Endothelial cell of umbilical vein (primary cell): ENCODE results near the gene HMGN1. TPM values are rescaled to one million over a fixed set of nuclear protein-coding genes. Genes with fewer than 3 reads are reported as not detected.

ENCODE experiments used
- BruUV-seq: library from RNA; stranded (reverse); fragments of 400-500 nt; replicated peaks from 2 replicates; lab custom pipeline; 2021; lab: Mats Ljungman, UMichigan
- CTCF ChIA-PET: fragments of 300-600, 350-600 bp; sonication (Branson Sonifier 250); formaldehyde crosslinking; loops from one replicate; lab custom pipeline; 2021; ENCODE audit warnings: antibody characterized with exemption, inconsistent platforms; lab: Charles Lee
- POLR2A ChIA-PET: fragments of 300-600, 350-600 bp; sonication (Branson Sonifier 250); formaldehyde crosslinking; loops from one replicate; lab custom pipeline; 2021; ENCODE audit warnings: antibody characterized with exemption, inconsistent platforms; lab: Charles Lee
- DNase-seq: peaks from one replicate; pipeline ENCODE4 v3.0.0-alpha.2; 2011; ENCODE audit warnings: low read depth, low spot score
- FAIRE-seq: peaks from 2 replicates; lab custom pipeline; 2011; peaks lifted over from hg19 to GRCh38; lab: Jason Lieb, UNC
- H2AFZ ChIP-seq: 2 replicates; pipeline ENCODE4 v1.6.0; 2012; ENCODE audit warnings: low read depth, low read length, control low read depth, inconsistent platforms
- H3K27ac ChIP-seq: 2 replicates; pipeline ENCODE4 v1.5.1; 2011; ENCODE audit warnings: low read depth, mild to moderate bottlenecking, control low read depth, low read length, moderate library complexity; ENCODE audit not compliant: insufficient read depth
- H3K27me3 ChIP-seq, 2 experiments: 2 replicates each; pipeline versions ENCODE4 v1.6.0 to v1.6.1; 2011; ENCODE audit warnings: low read length in 2 of 2, mixed read lengths in 1 of 2; ENCODE audit not compliant: control insufficient read depth in 2 of 2, insufficient read depth in 2 of 2
- H3K36me3 ChIP-seq, 2 experiments: 2 replicates in 1 of 2; 3 replicates in 1 of 2; pipeline ENCODE4 v1.5.1; 2011; ENCODE audit warnings: low read length in 2 of 2, mild to moderate bottlenecking in 1 of 2, moderate library complexity in 1 of 2; ENCODE audit not compliant: control insufficient read depth in 2 of 2, insufficient read depth in 2 of 2; ENCODE audit errors: extremely low read depth in 1 of 2
- H3K4me1 ChIP-seq: 3 replicates; pipeline ENCODE4 v1.5.1; 2011; ENCODE audit warnings: mild to moderate bottlenecking, low read length; ENCODE audit not compliant: control insufficient read depth, insufficient read depth; ENCODE audit errors: extremely low read depth
- H3K4me2 ChIP-seq: 2 replicates; pipeline ENCODE4 v1.6.1; 2011; ENCODE audit warnings: low read length, control low read depth, mixed read lengths; ENCODE audit not compliant: insufficient read depth
- H3K4me3 ChIP-seq, 3 experiments: fragments of 200-600 bp in 1 of 3; sonication (generic), shearing (Covaris generic) in 1 of 3; replicated peaks in 1 of 3; 2 replicates each; pipeline ENCODE4 v1.5.1; 2011 to 2016; ENCODE audit warnings: control low read depth in 3 of 3, low read length in 3 of 3, mild to moderate bottlenecking in 2 of 3, inconsistent platforms in 1 of 3, low read depth in 1 of 3, moderate library complexity in 1 of 3; ENCODE audit not compliant: insufficient read depth in 1 of 3
- H3K79me2 ChIP-seq: 2 replicates; pipeline ENCODE4 v1.6.0; 2012; ENCODE audit warnings: low read length, inconsistent platforms; ENCODE audit not compliant: control insufficient read depth, insufficient read depth
- H3K9ac ChIP-seq: replicated peaks from 2 replicates; pipeline ENCODE3; 2011; ENCODE audit warnings: low read length, control low read depth; ENCODE audit not compliant: insufficient read depth; ENCODE audit errors: extremely low read depth
- H3K9me1 ChIP-seq: replicated peaks from 3 replicates; pipeline ENCODE4 v1.6.0; 2011; ENCODE audit warnings: mild to moderate bottlenecking, low read length; ENCODE audit not compliant: control insufficient read depth, insufficient read depth; ENCODE audit errors: extremely low read depth
- H3K9me3 ChIP-seq: replicated peaks from 2 replicates; pipeline ENCODE4 v1.5.1; 2012; ENCODE audit warnings: low read length, inconsistent platforms; ENCODE audit not compliant: control insufficient read depth, insufficient read depth
- H4K20me1 ChIP-seq: replicated peaks from 2 replicates; pipeline ENCODE3; 2011; ENCODE audit warnings: mild to moderate bottlenecking, low read length; ENCODE audit not compliant: control insufficient read depth, insufficient read depth; ENCODE audit errors: extremely low read depth
- CTCF ChIP-seq, 2 donors: IDR thresholded peaks; 1 replicate in 1 of 2; 2 replicates in 1 of 2; pipeline ENCODE4 v1.5.1; 2011; ENCODE audit warnings: low read length in 2 of 2, mild to moderate bottlenecking in 2 of 2, moderate library complexity in 2 of 2, control low read depth in 1 of 2, inconsistent platforms in 1 of 2, low read depth in 1 of 2; ENCODE audit not compliant: insufficient read depth in 1 of 2; ENCODE audit errors: extremely low read depth in 1 of 2
- EZH2 ChIP-seq: IDR thresholded peaks from 2 replicates; pipeline ENCODE4 v1.6.1; 2012; ENCODE audit warnings: borderline replicate concordance, low read depth, mild to moderate bottlenecking, moderate library complexity, low read length, inconsistent platforms; ENCODE audit not compliant: severe bottlenecking
- FOS ChIP-seq: IDR thresholded peaks from 2 replicates; pipeline ENCODE4 v1.6.1; 2011; ENCODE audit warnings: mild to moderate bottlenecking, low read length, moderate library complexity, borderline replicate concordance; ENCODE audit not compliant: insufficient read depth
- JUN ChIP-seq: IDR thresholded peaks from 2 replicates; pipeline ENCODE4 v1.6.1; 2011; ENCODE audit warnings: borderline replicate concordance, low read depth; ENCODE audit not compliant: insufficient read length, insufficient read depth
- MAX ChIP-seq: IDR thresholded peaks from 2 replicates; pipeline ENCODE4 v1.6.1; 2011; ENCODE audit not compliant: insufficient read depth, insufficient read length
- MYC ChIP-seq: IDR thresholded peaks from one replicate; pipeline ENCODE4 v1.6.1; 2011; ENCODE audit warnings: mild to moderate bottlenecking, low read depth, low read length
- POLR2A ChIP-seq: IDR thresholded peaks from 2 replicates; pipeline ENCODE4 v1.6.1; 2012; ENCODE audit warnings: low read depth, mild to moderate bottlenecking, control low read depth, low read length
- POLR2AphosphoS5 ChIP-seq: IDR thresholded peaks from 2 replicates; pipeline ENCODE4 v1.6.1; 2012; ENCODE audit warnings: low read depth, mild to moderate bottlenecking, control low read depth, low read length, moderate library complexity; ENCODE audit not compliant: insufficient read depth
- dilution Hi-C: fragments of 300-500 bp; cut with MboI; formaldehyde crosslinking; loops from one replicate; pipeline ENCODE4 v1.15.0; 2019; ENCODE audit warnings: low sequenced_read_pairs; ENCODE audit not compliant: extremely low pct_ligation_motif_present
- intact Hi-C: fragments of 100-400 bp; cut with micrococcal nuclease; formaldehyde crosslinking; loops from one replicate; pipeline ENCODE4 v1.10.0; 2022
- polyA plus RNA-seq, 4 experiments: library from polyadenylated mRNA; depleted of rRNA in 3 of 4; stranded (reverse) in 3 of 4; unstranded in 1 of 4; fragments of >200 nt; gene quantifications; 2 replicates each; pipeline versions ENCODE4 v1.2.1 to v1.2.3, GENCODE V29; 2011 to 2012; ENCODE audit warnings: missing spikeins in 1 of 4
- total RNA-seq: library from RNA; stranded (reverse); gene quantifications from 2 replicates; pipeline ENCODE4 v1.2.3, GENCODE V29; 2021

HMGN1 gene
- total and polyA plus RNA-seq, 2 donors (not counting 3 experiments of a cell fraction or from before 2014, with no cell fraction given): 162 to 360 TPM

GRCh38 chr21:39307466-39307865 is 41.4 kb downstream of the HMGN1 start:
- ChIA-PET CTCF (no interaction called here), POLR2A (no interaction called here)
- Histone ChIP-seq H3K9me3 (no peaks in the 10 kb centered on the region), H4K20me1 (no peaks in the 10 kb centered on the region), H3K4me3 (no peak overlapping the region), H3K27me3 (no peaks in the 10 kb centered on the region), H3K9ac (no peak overlapping the region), H3K36me3 (peaks cover 0 to 6% of the 10 kb centered on the region in 2 experiments), H3K4me2 (no peak overlapping the region), H3K4me1 (peaks cover 5% of the 10 kb centered on the region), H3K9me1 (no peaks in the 10 kb centered on the region), H2AFZ (no peak overlapping the region), H3K27ac (no peak overlapping the region), H3K79me2 (peaks cover 29% of the 10 kb centered on the region)
- intact Hi-C loops (no loop called here), dilution Hi-C loops (no loop called here)
- DNase-seq: no peak
- TF ChIP-seq POLR2AphosphoS5 (no peak), JUN (no peak), EZH2 (no peak), MAX (no peak), CTCF (IDR thresholded peaks at IDR 0.05; ENCODE audit: extremely low read depth in 1 of 2, insufficient read depth in 1 of 2, low read depth in 1 of 2, low read length in 2 of 2) (no peak), POLR2A (no peak), MYC (no peak), FOS (no peak)
- FAIRE-seq: no peak
- BruUV-seq: no TSS peak
